ENCODE measurements around the gene SMG7.

The SMG7 gene

DNA sequence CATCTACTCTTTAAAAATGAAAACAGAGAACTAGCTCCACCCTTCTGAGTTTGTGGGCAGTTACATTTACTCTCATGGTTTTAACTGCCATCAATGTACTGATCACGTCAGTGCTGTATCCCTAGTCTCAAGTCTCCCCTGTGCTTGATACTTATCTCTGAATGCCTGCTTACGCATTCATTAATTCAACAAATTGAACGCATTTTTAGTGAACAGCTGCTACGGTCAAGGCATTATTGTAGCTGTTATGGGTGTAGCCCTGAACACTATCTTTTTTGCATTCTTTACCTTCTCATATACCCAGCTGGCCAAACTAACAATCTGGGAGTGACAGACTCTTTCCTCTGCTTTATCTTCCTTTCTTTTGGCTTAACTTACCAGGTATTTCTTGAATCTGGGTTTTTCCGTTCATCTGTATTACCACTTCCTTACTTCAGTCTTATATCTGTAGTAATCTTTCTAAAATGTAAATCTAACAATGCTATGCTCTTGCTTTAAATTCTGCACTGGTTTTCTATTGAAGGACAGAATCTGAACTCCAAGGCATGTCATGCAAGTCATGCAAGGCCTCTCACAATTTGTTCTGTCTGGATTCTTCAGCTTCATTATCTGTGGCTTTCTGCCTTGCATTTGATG is 33.3 kb downstream of the SMG7 start:
- no peak overlapping the region for H3K4me3 ChIP-seq (ENCODE audit: low read length)
- peaks cover 2% of the 10 kb centered on the region for H3K36me3 ChIP-seq (ENCODE audit: insufficient read depth, low read length)
- no peak overlapping the region for H2AFZ ChIP-seq (ENCODE audit: low read depth, low read length)
- H3K4me1 ChIP-seq (ENCODE audit: insufficient read depth, low read length): peaks cover 12% of the 10 kb centered on the region
- H3K27me3 ChIP-seq (ENCODE audit: insufficient read depth, low read length): no peaks in the 10 kb centered on the region
- no peaks in the 10 kb centered on the region for H3K9me3 ChIP-seq (ENCODE audit: low read length)

DNA sequence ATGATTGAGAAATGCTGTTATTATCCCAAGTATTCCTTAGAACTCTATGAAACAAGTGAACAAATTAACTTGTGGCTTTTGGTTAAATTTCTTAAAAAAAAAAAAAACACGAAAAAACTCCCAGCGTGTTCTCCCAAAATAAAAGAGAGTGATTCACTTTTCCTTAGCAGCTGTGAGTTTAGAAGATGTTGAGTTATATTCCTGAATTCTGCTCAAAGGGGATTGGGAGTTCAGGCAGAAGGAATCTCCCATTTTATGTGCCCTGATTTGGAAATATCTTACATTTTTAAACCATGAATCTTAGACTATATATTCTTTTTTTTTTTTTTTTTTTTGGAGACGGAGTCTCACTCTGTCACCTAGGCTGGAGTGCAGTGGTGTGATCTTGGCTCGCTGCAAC is 34.3 kb downstream of the SMG7 start:
- Histone ChIP-seq H3K4me3 (ENCODE audit: low read length) (no peak overlapping the region), H3K4me1 (ENCODE audit: insufficient read depth, low read length) (peaks cover 12% of the 10 kb centered on the region), H3K27me3 (ENCODE audit: insufficient read depth, low read length) (no peaks in the 10 kb centered on the region), H3K36me3 (ENCODE audit: insufficient read depth, low read length) (peaks cover 2% of the 10 kb centered on the region), H3K9me3 (ENCODE audit: low read length) (no peaks in the 10 kb centered on the region), H2AFZ (ENCODE audit: low read depth, low read length) (no peak overlapping the region)

DNA sequence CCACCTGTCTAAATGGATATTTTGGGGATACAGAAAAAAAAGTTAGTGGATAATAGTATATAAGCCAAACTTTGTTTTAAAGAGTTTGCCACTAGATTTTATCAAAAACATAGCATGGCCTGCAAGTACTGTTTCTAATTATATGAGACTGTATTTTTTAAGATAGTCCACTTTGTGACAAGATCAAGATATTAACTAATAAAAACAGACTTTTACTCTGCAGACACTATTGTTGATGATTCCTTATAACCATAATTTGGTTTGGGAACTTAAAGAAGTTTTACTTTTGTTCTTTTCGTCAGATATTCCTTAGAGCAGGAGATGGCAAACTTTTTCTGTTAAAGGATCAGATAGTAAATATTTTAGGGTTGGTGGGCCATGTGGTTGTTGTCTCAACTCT is 36.4 kb downstream of the SMG7 start:
- Histone ChIP-seq H2AFZ (ENCODE audit: low read depth, low read length) (no peak overlapping the region), H3K4me3 (ENCODE audit: low read length) (no peak overlapping the region), H3K9me3 (ENCODE audit: low read length) (no peaks in the 10 kb centered on the region), H3K4me1 (ENCODE audit: insufficient read depth, low read length) (peaks cover 12% of the 10 kb centered on the region), H3K27me3 (ENCODE audit: insufficient read depth, low read length) (no peaks in the 10 kb centered on the region), H3K36me3 (ENCODE audit: insufficient read depth, low read length) (peaks cover 4% of the 10 kb centered on the region)

DNA sequence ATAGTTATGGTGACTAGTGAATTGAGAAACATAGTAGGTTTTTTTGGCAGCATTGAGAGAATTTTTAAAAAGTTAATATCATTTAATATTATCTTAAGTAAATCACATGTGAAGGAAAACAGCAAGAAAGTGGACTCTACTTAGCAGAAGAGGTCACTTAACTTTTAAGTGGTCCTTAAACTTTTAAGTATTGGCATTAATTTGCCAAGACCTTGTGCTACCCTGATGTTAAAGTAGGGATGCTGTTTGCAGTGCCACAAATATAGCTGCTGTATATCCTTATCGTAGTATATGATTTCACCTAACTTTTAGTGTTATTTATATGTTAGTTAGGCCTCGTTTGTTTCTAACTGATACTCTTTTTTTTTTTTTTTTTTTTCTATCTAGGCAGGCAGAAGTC is 40.2 kb downstream of the SMG7 start:
- Histone ChIP-seq H3K27me3 (ENCODE audit: insufficient read depth, low read length) (no peaks in the 10 kb centered on the region), H3K4me1 (ENCODE audit: insufficient read depth, low read length) (no peaks in the 10 kb centered on the region), H3K9me3 (ENCODE audit: low read length) (no peaks in the 10 kb centered on the region), H2AFZ (ENCODE audit: low read depth, low read length) (no peak overlapping the region), H3K36me3 (ENCODE audit: insufficient read depth, low read length) (peaks cover 19% of the 10 kb centered on the region), H3K4me3 (ENCODE audit: low read length) (no peak overlapping the region)

DNA sequence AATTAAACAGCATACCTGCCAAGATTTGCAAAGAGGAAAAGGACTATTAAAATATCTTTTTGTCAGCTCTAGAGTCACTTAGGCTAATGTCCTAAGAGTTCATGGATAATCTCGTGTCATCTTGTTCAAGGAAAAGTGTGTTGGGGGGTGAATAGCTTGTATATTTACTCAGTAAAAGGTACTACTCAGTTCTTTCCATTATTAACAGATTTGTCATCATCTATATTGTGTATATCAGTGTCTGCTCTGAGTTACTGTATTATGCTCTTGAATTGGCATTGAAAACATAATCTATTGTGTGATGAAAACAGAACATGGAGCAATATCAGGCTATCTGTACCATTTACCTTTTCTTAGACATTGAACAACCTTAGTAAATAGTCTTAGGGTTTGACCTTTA is 41.9 kb downstream of the SMG7 start:
- peaks cover 34% of the 10 kb centered on the region for H3K36me3 ChIP-seq (ENCODE audit: insufficient read depth, low read length)
- H2AFZ ChIP-seq (ENCODE audit: low read depth, low read length): no peak overlapping the region
- no peaks in the 10 kb centered on the region for H3K27me3 ChIP-seq (ENCODE audit: insufficient read depth, low read length)
- no peaks in the 10 kb centered on the region for H3K9me3 ChIP-seq (ENCODE audit: low read length)
- H3K4me3 ChIP-seq (ENCODE audit: low read length): no peak overlapping the region
- no peaks in the 10 kb centered on the region for H3K4me1 ChIP-seq (ENCODE audit: insufficient read depth, low read length)

DNA sequence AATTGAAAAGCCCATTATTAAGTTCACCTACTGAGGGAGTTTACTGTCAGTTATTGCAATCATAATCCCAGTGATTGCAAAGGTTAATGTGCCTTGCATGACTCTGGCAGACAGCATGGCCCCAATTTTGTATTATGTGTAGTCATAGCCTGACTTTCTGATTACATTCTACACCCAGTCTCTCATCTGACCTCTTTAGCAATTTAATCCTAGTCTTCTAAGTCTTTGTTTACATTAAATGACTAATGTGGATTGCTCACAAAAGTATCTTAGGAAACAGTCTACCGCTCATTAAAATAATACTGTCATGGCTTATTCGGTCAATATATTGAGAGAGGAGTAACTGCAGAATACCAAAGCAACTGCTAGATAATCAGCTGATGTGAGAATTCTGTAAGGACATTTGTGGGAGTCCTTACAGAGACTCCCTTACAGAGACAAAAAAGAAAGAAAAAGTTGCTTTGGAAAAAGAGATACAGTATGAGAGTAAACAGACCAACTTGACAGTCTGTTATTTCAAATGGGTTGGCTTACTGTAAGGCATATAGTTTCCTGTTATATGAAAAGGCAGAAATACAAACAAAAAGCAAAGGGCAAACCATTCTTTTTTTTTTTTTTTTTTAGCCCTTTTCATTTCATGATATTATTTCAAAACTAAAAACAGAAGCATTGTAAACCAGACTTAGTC is 42.8 kb downstream of the SMG7 start:
- Histone ChIP-seq H3K4me3 (ENCODE audit: low read length) (no peak overlapping the region), H2AFZ (ENCODE audit: low read depth, low read length) (no peak overlapping the region), H3K36me3 (ENCODE audit: insufficient read depth, low read length) (peaks cover 40% of the 10 kb centered on the region), H3K9me3 (ENCODE audit: low read length) (no peaks in the 10 kb centered on the region), H3K4me1 (ENCODE audit: insufficient read depth, low read length) (no peaks in the 10 kb centered on the region), H3K27me3 (ENCODE audit: insufficient read depth, low read length) (no peaks in the 10 kb centered on the region)

DNA sequence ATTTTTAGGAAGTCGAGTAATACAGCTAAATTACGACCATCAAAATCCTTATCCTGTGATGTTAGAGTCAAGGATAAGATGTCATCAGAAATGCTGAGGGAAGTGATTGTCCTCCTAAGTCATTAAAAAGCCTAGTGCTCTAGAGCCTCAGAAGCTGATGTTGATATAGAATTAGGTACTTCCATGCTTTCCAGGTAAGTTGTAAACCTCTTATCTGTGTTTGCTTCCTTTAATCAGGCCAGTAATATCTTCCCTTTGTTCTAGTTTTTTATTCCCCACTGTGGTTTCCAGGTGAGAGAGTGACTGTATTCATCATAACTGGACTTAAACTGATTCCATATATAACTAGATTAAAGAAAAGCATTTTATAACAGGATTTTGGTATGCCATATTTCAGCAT is 44.4 kb downstream of the SMG7 start:
- Histone ChIP-seq H3K27me3 (ENCODE audit: insufficient read depth, low read length) (no peaks in the 10 kb centered on the region), H3K4me3 (ENCODE audit: low read length) (no peak overlapping the region)

DNA sequence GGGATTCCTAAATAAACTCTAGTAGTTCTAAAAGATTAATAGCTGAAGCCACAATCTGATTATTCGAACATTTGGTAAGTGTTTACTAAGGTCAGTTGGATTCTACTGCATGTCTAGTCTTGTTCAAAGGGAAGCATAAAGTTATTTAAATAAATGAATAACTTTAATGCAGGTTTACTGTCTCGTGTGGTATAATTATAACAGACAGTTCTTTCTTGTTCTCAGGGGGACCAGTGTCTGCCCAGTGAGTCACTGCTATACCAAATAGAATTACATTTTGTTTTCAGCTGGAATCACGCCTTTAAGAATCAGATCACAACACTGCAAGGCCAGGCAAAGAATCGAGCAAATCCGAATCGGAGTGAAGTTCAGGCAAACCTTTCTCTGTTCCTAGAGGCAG is 45.1 kb downstream of the SMG7 start:
- peaks cover 2% of the 10 kb centered on the region for H3K9me3 ChIP-seq (ENCODE audit: low read length)
- no peaks in the 10 kb centered on the region for H3K4me1 ChIP-seq (ENCODE audit: insufficient read depth, low read length)
- no peak overlapping the region for H3K4me3 ChIP-seq (ENCODE audit: low read length)
- no peak overlapping the region for H2AFZ ChIP-seq (ENCODE audit: low read depth, low read length)
- peaks cover 58% of the 10 kb centered on the region for H3K36me3 ChIP-seq (ENCODE audit: insufficient read depth, low read length)
- no peaks in the 10 kb centered on the region for H3K27me3 ChIP-seq (ENCODE audit: insufficient read depth, low read length)

More for the DNA sequence above, 44.4 kb downstream of the SMG7 start:
- Histone ChIP-seq H3K9me3 (ENCODE audit: low read length) (peaks cover 2% of the 10 kb centered on the region), H3K4me1 (ENCODE audit: insufficient read depth, low read length) (no peaks in the 10 kb centered on the region), H2AFZ (ENCODE audit: low read depth, low read length) (no peak overlapping the region), H3K36me3 (ENCODE audit: insufficient read depth, low read length) (peaks cover 51% of the 10 kb centered on the region)

DNA sequence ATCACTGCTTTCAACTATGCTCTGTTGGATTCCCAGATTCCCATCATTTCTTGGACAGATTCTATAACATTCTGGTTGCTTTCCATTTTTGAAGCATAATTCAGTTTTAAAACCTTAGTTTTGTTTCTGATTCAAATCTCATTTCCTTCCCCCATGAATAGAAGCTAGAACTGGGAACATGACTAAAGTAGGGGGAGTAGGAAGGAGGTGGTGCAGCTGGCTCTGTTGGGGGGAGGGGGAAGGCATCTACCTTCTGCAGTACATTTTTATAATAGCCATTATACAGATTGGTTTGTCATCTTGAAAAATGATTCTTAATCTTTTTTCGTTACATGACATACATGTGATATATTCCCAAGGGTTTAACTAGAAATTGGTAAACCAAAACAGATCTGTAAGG is 48.1 kb downstream of the SMG7 start:
- Histone ChIP-seq H3K36me3 (ENCODE audit: insufficient read depth, low read length) (peaks cover 69% of the 10 kb centered on the region), H2AFZ (ENCODE audit: low read depth, low read length) (no peak overlapping the region), H3K27me3 (ENCODE audit: insufficient read depth, low read length) (no peaks in the 10 kb centered on the region), H3K4me3 (ENCODE audit: low read length) (no peak overlapping the region), H3K4me1 (ENCODE audit: insufficient read depth, low read length) (no peaks in the 10 kb centered on the region), H3K9me3 (ENCODE audit: low read length) (peaks cover 2% of the 10 kb centered on the region)

DNA sequence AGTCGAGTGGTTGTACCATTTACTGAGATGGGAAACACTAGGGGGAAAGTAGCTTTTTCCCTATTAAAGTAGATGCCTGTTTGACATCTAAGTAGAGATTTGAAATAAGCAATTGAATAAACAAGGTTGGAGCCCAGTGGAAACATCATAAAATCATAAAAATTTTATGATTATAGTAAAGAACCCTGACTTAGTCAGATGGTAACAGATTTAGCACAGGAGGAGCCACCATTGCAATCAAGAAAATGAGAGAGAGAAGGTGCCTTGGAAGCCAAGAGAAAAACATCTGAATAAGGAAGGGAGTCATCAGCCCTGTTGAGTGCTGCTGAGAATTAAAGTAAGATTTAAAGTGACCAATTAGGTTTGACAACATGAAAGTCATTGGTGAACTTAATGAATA is 49.8 kb downstream of the SMG7 start:
- Histone ChIP-seq H3K4me3 (ENCODE audit: low read length) (no peak overlapping the region), H3K27me3 (ENCODE audit: insufficient read depth, low read length) (no peaks in the 10 kb centered on the region), H3K4me1 (ENCODE audit: insufficient read depth, low read length) (no peaks in the 10 kb centered on the region), H3K36me3 (ENCODE audit: insufficient read depth, low read length) (peaks cover 69% of the 10 kb centered on the region), H2AFZ (ENCODE audit: low read depth, low read length) (no peak overlapping the region), H3K9me3 (ENCODE audit: low read length) (peaks cover 2% of the 10 kb centered on the region)

DNA sequence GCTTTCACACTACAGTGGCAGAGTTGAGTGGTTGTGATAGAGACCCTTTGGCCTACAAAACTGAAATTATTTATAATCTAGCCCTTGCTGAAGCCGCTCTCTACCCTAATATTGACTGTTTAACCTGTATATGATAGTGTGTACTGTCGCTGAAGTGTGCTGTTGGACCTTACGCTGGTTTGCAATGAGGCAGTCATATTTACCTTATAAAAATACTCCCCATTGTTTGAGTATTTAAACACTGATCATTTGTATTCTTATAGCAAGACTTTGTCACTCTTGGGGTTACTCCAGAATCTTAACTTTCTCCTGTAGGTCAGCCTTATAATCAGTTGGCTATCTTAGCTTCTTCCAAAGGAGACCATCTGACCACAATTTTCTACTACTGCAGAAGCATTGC is 56.3 kb downstream of the SMG7 start:
- H3K27me3 ChIP-seq (ENCODE audit: insufficient read depth, low read length): no peaks in the 10 kb centered on the region
- H3K9me3 ChIP-seq (ENCODE audit: low read length): no peaks in the 10 kb centered on the region
- no peaks in the 10 kb centered on the region for H3K4me1 ChIP-seq (ENCODE audit: insufficient read depth, low read length)
- peaks cover 80% of the 10 kb centered on the region for H3K36me3 ChIP-seq (ENCODE audit: insufficient read depth, low read length)
- no peak overlapping the region for H3K4me3 ChIP-seq (ENCODE audit: low read length)
- H2AFZ ChIP-seq (ENCODE audit: low read depth, low read length): no peak overlapping the region

DNA sequence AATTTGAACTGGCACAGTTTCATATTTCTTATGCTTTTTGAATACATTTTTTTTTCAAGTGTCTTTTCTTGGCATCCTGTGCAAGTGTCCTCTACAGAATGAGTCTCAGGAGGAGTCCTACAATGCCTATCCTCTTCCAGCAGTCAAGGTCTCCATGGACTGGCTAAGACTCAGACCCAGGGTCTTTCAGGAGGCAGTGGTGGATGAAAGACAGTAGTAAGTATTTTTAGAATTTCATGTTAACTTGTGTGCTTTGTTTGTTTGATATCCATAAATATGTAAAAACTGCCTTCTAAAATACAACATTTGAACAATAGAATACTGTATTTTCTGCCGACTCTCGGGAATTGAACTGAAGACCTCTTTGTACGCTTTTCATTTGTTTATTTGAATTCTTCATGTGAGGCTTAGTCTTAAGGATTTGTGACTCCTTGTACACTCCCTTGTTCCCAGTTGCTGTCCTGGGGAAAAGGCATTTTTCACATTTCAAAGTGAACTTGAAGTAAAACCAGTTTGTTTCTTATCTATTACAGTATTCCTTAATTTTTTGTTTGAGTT is 61.4 kb downstream of the SMG7 start:
- no peak overlapping the region for H2AFZ ChIP-seq (ENCODE audit: low read depth, low read length)
- no peaks in the 10 kb centered on the region for H3K27me3 ChIP-seq (ENCODE audit: insufficient read depth, low read length)
- H3K4me1 ChIP-seq (ENCODE audit: insufficient read depth, low read length): no peaks in the 10 kb centered on the region
- H3K9me3 ChIP-seq (ENCODE audit: low read length): no peaks in the 10 kb centered on the region
- H3K4me3 ChIP-seq (ENCODE audit: low read length): no peak overlapping the region
- peaks cover 87% of the 10 kb centered on the region for H3K36me3 ChIP-seq (ENCODE audit: insufficient read depth, low read length)

DNA sequence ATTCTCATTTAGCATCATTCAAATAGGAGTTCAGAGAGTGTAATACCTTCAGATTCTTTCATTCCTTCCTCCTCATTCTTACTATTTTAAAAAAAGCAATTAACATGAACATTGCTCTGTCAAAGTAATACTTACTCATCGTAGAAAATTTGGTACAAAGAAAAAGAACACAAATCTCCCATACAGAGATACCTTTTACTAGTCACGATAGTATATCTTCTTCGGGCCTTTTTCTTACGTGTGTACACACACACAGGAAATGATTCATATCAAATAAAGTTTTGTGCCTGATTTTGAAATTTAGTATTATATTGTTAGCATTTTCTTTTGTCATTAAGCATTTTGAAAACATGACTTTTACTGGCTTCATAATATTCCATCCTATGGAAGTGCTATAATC is 65.1 kb downstream of the SMG7 start:
- H3K4me3 ChIP-seq (ENCODE audit: low read length): no peak overlapping the region
- H3K36me3 ChIP-seq (ENCODE audit: insufficient read depth, low read length): peaks cover 84% of the 10 kb centered on the region
- H3K4me1 ChIP-seq (ENCODE audit: insufficient read depth, low read length): no peaks in the 10 kb centered on the region
- no peak overlapping the region for H2AFZ ChIP-seq (ENCODE audit: low read depth, low read length)
- no peaks in the 10 kb centered on the region for H3K27me3 ChIP-seq (ENCODE audit: insufficient read depth, low read length)
- H3K9me3 ChIP-seq (ENCODE audit: low read length): no peaks in the 10 kb centered on the region
